OCI-LY7 (cell line): ENCODE results near the gene STARD9. TPM values are rescaled to one million over a fixed set of nuclear protein-coding genes. Genes with fewer than 3 reads are reported as not detected.

ENCODE experiments used
- BruUV-seq: library from RNA; stranded (reverse); fragments of 400-500 nt; replicated peaks from 2 replicates; lab custom pipeline; 2021; lab: Mats Ljungman, UMichigan
- CTCF ChIA-PET: fragments of 300-600 bp; sonication (Branson Sonifier 250); formaldehyde crosslinking; loops from one replicate; lab custom pipeline; 2022; ENCODE audit warnings: antibody characterized with exemption; ENCODE audit not compliant: unreplicated experiment; lab: Charles Lee
- POLR2A ChIA-PET: fragments of 300-600 bp; sonication (Branson Sonifier 250); formaldehyde crosslinking; loops from one replicate; lab custom pipeline; 2022; ENCODE audit warnings: antibody characterized with exemption; lab: Charles Lee
- DNase-seq: peaks from one replicate; pipeline ENCODE4 v3.0.0-alpha.2; 2015; ENCODE audit warnings: low spot score
- H2AFZ ChIP-seq: fragments of 200-600 bp; sonication (generic), shearing (Covaris generic); 2 replicates; pipeline ENCODE4 v1.6.1; 2014; ENCODE audit warnings: mild to moderate bottlenecking, antibody characterized with exemption, low read length, moderate library complexity
- H3K27ac ChIP-seq: fragments of 200-600 bp; sonication (generic); 2 replicates; pipeline ENCODE4 v1.5.1; 2014; ENCODE audit warnings: mixed run types, low read depth, mild to moderate bottlenecking, moderate library complexity, low read length, inconsistent platforms; ENCODE audit not compliant: poor library complexity, severe bottlenecking
- H3K36me3 ChIP-seq: fragments of 200-600 bp; sonication (generic); 2 replicates; pipeline ENCODE4 v1.6.1; 2014; ENCODE audit warnings: mild to moderate bottlenecking, antibody characterized with exemption, low read length, moderate library complexity, mixed read lengths; ENCODE audit not compliant: insufficient read depth
- H3K4me1 ChIP-seq: fragments of 200-600 bp; sonication (generic); 2 replicates; pipeline ENCODE4 v1.5.1; 2014; ENCODE audit warnings: mild to moderate bottlenecking, low read length; ENCODE audit not compliant: insufficient read depth, poor library complexity, severe bottlenecking
- H3K4me2 ChIP-seq: fragments of 200-600 bp; sonication (generic); 2 replicates; pipeline ENCODE4 v1.6.1; 2014; ENCODE audit warnings: mild to moderate bottlenecking, low read length
- H3K4me3 ChIP-seq: fragments of 200-600 bp; sonication (generic); 2 replicates; pipeline ENCODE4 v1.5.1; 2014; ENCODE audit warnings: mild to moderate bottlenecking, low read depth, low read length; ENCODE audit not compliant: poor library complexity, severe bottlenecking
- H3K79me2 ChIP-seq: fragments of 200-600 bp; sonication (generic); 2 replicates; pipeline ENCODE4 v1.6.1; 2016; ENCODE audit warnings: low read depth, mild to moderate bottlenecking, low read length, moderate library complexity, mixed read lengths; ENCODE audit not compliant: insufficient read depth
- H3K9me2 ChIP-seq: fragments of 200-600 bp; sonication (generic); 2 replicates; pipeline ENCODE4 v1.6.1; 2016; ENCODE audit warnings: mild to moderate bottlenecking, low read length, mixed read lengths; ENCODE audit not compliant: insufficient read depth
- H3K9me3 ChIP-seq: fragments of 200-600 bp; sonication (generic); 2 replicates; pipeline ENCODE4 v1.6.1; 2014; ENCODE audit warnings: mild to moderate bottlenecking, mixed run types, low read length, mixed read lengths
- H4K20me1 ChIP-seq: fragments of 200-600 bp; sonication (generic); 2 replicates; pipeline ENCODE4 v1.6.1; 2014; ENCODE audit warnings: mild to moderate bottlenecking, antibody characterized with exemption, low read length, moderate library complexity, mixed read lengths; ENCODE audit not compliant: insufficient read depth
- CTCF ChIP-seq: fragments of 200-600 bp; sonication (generic); conservative IDR thresholded peaks from 2 replicates; pipeline ENCODE4 v1.5.1; 2014; ENCODE audit warnings: mild to moderate bottlenecking, antibody characterized with exemption, low read length, moderate library complexity, mixed read lengths
- EZH2phosphoT487 ChIP-seq: fragments of 200-600 bp; sonication (generic); IDR thresholded peaks from 2 replicates; pipeline ENCODE4 v1.6.1; 2018; ENCODE audit warnings: low read depth, borderline replicate concordance, mild to moderate bottlenecking, mixed run types, antibody characterized with exemption, low read length, moderate library complexity, mixed read lengths
- intact Hi-C: fragments of 100-400 bp; cut with micrococcal nuclease; formaldehyde crosslinking; loops from one replicate; pipeline ENCODE4 v1.10.0; 2022; ENCODE audit not compliant: unreplicated experiment
- total RNA-seq, 2 experiments: library from RNA; depleted of rRNA in 1 of 2; stranded (reverse); fragments of >200 nt in 1 of 2; shearing (Covaris generic) in 1 of 2; gene quantifications; 2 replicates each; pipeline ENCODE4 v1.2.3, GENCODE V29; 2014 to 2022

STARD9 gene
- total RNA-seq, 2 experiments from 2014 or later = 8.9 to 15.3 TPM

- no peak overlapping the region for H3K27ac ChIP-seq
- no peak overlapping the region for H3K4me3 ChIP-seq
- no peaks in the 10 kb centered on the region for H3K9me2 ChIP-seq
- H3K9me3 ChIP-seq = no peaks in the 10 kb centered on the region
- intact Hi-C loops = no loop called here
- ChIA-PET CTCF (no interaction called here), POLR2A (no interaction called here)
- BruUV-seq = no TSS peak
- no peak overlapping the region for H2AFZ ChIP-seq
- no peaks in the 10 kb centered on the region for H3K79me2 ChIP-seq
- 0 out of 2 replicates have a peak, but pooled peaks cover 1% of the 10 kb centered on the region for H3K36me3 ChIP-seq
- no peaks in the 10 kb centered on the region for H4K20me1 ChIP-seq
- H3K4me2 ChIP-seq = no peak overlapping the region
- TF ChIP-seq CTCF (no peak), EZH2phosphoT487 (no peak)
- H3K4me1 ChIP-seq = peaks cover 1% of the 10 kb centered on the region
- no peak for DNase-seq
Measured at GRCh38 chr15:42744195-42744594, 168.8 kb downstream of the STARD9 start.

- no peaks in the 10 kb centered on the region for H4K20me1 ChIP-seq
- peaks cover 44% of the 10 kb centered on the region for H3K36me3 ChIP-seq
- ChIA-PET CTCF (no interaction called here), POLR2A (no interaction called here)
- DNase-seq = peak; percentile 23
- intact Hi-C loops = no loop called here
- BruUV-seq = no TSS peak
- H3K4me1 ChIP-seq = peaks cover 5% of the 10 kb centered on the region
- H3K79me2 ChIP-seq = no peaks in the 10 kb centered on the region
- H3K4me2 ChIP-seq = no peak overlapping the region
- no peak overlapping the region for H3K27ac ChIP-seq
- TF ChIP-seq EZH2phosphoT487 = no peak
- H3K9me2 ChIP-seq = no peaks in the 10 kb centered on the region
- H3K9me3 ChIP-seq = peaks cover 6% of the 10 kb centered on the region; the same call in 1 of the 2 replicates
- H2AFZ ChIP-seq = no peak overlapping the region
- no peak overlapping the region for H3K4me3 ChIP-seq
Measured at GRCh38 chr15:42749266-42749665, 173.9 kb downstream of the STARD9 start.

GRCh38 chr15:42750306-42750705, 174.9 kb downstream of the STARD9 start:
- TF ChIP-seq EZH2phosphoT487 (no peak), CTCF (no peak)
- Histone ChIP-seq H3K79me2 (no peaks in the 10 kb centered on the region), H3K4me3 (no peak overlapping the region), H3K9me3 (peaks cover 6% of the 10 kb centered on the region; the same call in 1 of the 2 replicates), H2AFZ (no peak overlapping the region), H3K36me3 (peaks cover 44% of the 10 kb centered on the region), H3K27ac (no peak overlapping the region), H3K4me2 (no peak overlapping the region), H4K20me1 (no peaks in the 10 kb centered on the region), H3K9me2 (no peaks in the 10 kb centered on the region), H3K4me1 (peaks cover 5% of the 10 kb centered on the region)
- no peak for DNase-seq
- intact Hi-C loops = no loop called here
- ChIA-PET POLR2A (no interaction called here), CTCF (no interaction called here)
- BruUV-seq = no TSS peak
